Measurements from ENCODE around the gene PPME1. TPM values are rescaled to one million over a fixed set of nuclear protein-coding genes. Genes with fewer than 3 reads are reported as not detected.

PPME1 gene
- total RNA-seq, 3 donors from 2014 or later = 16.8 to 27.7 (median 25.2) TPM

DNA sequence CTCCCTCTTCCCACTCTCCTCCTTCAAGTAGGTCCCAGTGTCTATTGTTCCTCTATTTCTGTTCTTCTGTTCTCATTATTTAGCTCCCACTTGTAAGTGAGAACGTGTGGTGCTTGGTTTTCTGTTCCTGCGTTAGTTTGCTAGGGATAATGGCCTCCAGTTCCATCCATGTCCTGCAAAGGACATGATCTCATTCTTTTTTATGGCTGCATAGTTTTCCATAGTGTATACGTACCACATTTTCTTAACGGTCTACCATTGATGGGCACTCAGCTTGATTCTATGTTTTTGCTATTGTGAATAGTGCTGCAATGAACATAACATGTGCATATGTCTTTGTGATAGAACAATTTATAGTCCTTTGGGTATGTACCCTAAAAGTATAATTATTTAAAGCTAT lies 26.5 kb upstream of the PPME1 start:
- H3K27ac ChIP-seq = no peak overlapping the region
- H3K4me3 ChIP-seq = no peak overlapping the region
- TF ChIP-seq POLR2A (IDR thresholded peaks at IDR 0.05) = no peak
- TF ChIP-seq, protein P1, sequence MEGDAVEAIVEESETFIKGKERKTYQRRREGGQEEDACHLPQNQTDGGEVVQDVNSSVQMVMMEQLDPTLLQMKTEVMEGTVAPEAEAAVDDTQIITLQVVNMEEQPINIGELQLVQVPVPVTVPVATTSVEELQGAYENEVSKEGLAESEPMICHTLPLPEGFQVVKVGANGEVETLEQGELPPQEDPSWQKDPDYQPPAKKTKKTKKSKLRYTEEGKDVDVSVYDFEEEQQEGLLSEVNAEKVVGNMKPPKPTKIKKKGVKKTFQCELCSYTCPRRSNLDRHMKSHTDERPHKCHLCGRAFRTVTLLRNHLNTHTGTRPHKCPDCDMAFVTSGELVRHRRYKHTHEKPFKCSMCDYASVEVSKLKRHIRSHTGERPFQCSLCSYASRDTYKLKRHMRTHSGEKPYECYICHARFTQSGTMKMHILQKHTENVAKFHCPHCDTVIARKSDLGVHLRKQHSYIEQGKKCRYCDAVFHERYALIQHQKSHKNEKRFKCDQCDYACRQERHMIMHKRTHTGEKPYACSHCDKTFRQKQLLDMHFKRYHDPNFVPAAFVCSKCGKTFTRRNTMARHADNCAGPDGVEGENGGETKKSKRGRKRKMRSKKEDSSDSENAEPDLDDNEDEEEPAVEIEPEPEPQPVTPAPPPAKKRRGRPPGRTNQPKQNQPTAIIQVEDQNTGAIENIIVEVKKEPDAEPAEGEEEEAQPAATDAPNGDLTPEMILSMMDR (IDR thresholded peaks at IDR 0.05) = no peak
- TF ChIP-seq POLR2AphosphoS5 (IDR thresholded peaks at IDR 0.05) = no peak
- H3K4me1 ChIP-seq = peaks cover 0 to 7% of the 10 kb centered on the region in 2 donors
- no peaks in the 10 kb centered on the region for H3K27me3 ChIP-seq
- H3K36me3 ChIP-seq = no peaks in the 10 kb centered on the region
- intact Hi-C loops (cut with DNase I; ENCODE audit: low total_unique reads) = no loop called here
- no peaks in the 10 kb centered on the region for H3K9me3 ChIP-seq
- no peak for DNase-seq (ENCODE audit: low spot score in 2 of 2)

DNA sequence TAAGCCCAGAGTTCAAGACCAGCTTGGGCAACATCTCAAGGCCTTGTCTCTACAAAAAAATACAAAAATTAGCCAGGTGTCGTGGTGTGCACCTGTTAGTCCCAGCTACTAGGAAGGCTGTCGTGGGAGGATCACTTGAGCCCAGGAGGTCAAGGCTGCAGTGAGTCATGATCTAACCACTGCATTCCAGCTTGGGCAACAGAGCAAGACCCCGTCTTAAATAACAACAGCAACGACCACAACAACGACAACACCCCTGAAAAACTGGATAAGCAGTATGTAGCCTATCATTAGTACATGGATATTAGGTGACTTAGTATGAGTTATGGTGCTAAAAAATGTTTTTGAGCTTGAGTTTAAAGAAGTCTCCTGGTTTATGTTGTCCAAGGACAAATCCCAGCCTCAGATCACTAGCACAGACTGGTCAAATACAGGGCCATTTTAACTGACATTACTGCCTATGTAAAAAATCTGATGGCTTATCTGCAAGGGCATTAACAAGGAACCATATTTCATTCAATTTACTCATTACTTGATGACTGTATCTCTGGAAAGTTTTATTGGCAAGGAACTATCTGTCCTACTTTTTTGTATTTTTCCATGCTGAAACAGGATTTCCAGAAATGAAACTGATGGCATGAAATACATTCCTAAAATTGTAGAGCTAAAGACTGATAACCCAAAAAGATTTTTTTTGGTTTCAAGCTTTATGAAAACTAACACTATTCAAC lies 23.7 kb upstream of the PPME1 start:
- H3K36me3 ChIP-seq = no peaks in the 10 kb centered on the region
- H3K27ac ChIP-seq = no peak overlapping the region
- no peaks in the 10 kb centered on the region for H3K9me3 ChIP-seq
- intact Hi-C loops (cut with DNase I; ENCODE audit: low total_unique reads) = no loop called here
- TF ChIP-seq POLR2A (IDR thresholded peaks at IDR 0.05) = no peak
- no peak for TF ChIP-seq POLR2AphosphoS5 (IDR thresholded peaks at IDR 0.05)
- TF ChIP-seq, protein P1 (IDR thresholded peaks at IDR 0.05) = no peak
- H3K4me3 ChIP-seq = no peak overlapping the region
- H3K4me1 ChIP-seq = no peaks in the 10 kb centered on the region
- DNase-seq (ENCODE audit: low spot score in 2 of 2) = no peak
- no peaks in the 10 kb centered on the region for H3K27me3 ChIP-seq

DNA sequence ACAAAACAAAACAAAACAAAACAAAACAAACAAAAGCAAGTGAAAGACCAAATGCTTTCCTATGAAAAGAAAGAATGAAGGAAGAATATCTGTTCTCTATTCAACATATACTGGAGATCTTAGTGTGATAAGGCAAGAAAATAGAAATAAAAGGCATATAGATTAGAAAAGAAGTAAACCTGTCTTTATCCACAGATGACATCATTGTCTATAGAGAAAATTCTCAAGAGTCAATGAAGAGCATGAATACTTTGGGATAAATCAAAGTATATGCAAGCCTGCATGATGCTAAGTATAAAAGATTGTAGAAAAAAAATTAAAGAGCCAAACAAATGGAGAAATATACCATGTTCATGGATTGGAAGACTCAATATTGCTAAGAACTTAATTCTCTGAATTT lies 17.9 kb upstream of the PPME1 start:
- intact Hi-C loops (cut with DNase I; ENCODE audit: low total_unique reads) = loop anchor here (5.0 kb wide), 1 partner anchor 239 kb away; no protein-coding TSS in a partner anchor
- H3K9me3 ChIP-seq = no peaks in the 10 kb centered on the region
- no peak for TF ChIP-seq POLR2A (IDR thresholded peaks at IDR 0.05)
- no peaks in the 10 kb centered on the region for H3K4me1 ChIP-seq
- H3K36me3 ChIP-seq = no peaks in the 10 kb centered on the region
- H3K4me3 ChIP-seq = no peak overlapping the region
- DNase-seq (ENCODE audit: low spot score in 2 of 2) = no peak
- no peak overlapping the region for H3K27ac ChIP-seq
- H3K27me3 ChIP-seq = no peaks in the 10 kb centered on the region

DNA sequence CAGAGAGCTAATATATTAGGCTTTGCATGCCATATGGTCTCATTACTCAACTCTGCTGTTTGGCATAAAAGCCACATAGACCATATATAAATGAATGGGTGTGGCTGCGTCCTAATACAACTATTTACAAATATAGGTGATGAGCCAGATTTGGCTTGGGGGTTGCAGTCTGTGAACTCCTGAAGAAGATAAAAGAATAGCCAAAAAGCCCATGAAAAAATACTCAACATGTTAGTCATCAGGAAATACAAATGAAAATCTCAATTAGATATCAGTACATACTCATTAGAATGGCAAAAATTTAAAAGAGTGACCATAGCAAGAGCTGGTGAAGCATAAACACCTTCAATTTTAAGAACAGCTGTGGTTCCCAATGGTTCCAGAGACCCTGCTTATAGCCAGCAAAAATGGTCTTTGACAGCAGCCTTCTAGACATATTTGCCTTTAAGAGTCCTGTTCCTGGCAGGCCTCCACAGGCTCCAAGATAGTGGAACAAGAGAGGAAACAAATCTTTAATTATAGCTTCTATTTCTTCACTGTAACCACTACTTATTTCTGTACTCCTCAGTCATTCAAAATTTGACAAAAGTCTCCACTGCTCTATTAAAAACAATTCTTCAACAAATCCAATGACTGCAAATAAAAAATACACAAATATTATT lies 16.3 kb upstream of the PPME1 start:
- intact Hi-C loops (cut with DNase I; ENCODE audit: low total_unique reads) = loop anchor here (5.0 kb wide), 1 partner anchor 238 kb away; no protein-coding TSS in a partner anchor
- H3K36me3 ChIP-seq = no peaks in the 10 kb centered on the region
- DNase-seq (ENCODE audit: low spot score in 2 of 2) = no peak
- no peak for TF ChIP-seq POLR2AphosphoS5 (IDR thresholded peaks at IDR 0.05)
- TF ChIP-seq, protein P1 (IDR thresholded peaks at IDR 0.05) = no peak
- no peak for TF ChIP-seq POLR2A (IDR thresholded peaks at IDR 0.05)
- no peaks in the 10 kb centered on the region for H3K4me1 ChIP-seq
- no peaks in the 10 kb centered on the region for H3K9me3 ChIP-seq
- no peak overlapping the region for H3K27ac ChIP-seq
- no peaks in the 10 kb centered on the region for H3K27me3 ChIP-seq
- H3K4me3 ChIP-seq = no peak overlapping the region

DNA sequence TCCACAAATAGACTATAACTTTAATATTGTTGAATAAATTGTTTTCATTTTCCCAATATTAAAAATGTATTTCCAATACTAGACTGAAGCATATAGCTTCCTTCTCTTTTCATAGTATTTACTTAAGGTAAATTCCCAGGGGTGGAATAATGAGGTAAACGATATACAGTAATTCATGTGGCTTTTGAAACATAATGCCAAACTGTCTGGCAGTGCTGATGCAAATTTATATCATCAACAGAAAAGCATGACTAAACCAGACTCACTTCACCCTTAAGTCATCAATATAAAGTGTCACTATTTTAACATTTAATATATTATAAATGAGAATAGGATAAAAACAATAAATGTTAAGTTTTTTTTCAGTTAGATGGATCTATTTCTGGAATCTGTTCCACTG lies 13.9 kb upstream of the PPME1 start:
- H3K27me3 ChIP-seq = no peaks in the 10 kb centered on the region
- no peak for DNase-seq (ENCODE audit: low spot score in 2 of 2)
- H3K9me3 ChIP-seq = no peaks in the 10 kb centered on the region
- intact Hi-C loops (cut with DNase I; ENCODE audit: low total_unique reads) = no loop called here
- no peak overlapping the region for H3K4me3 ChIP-seq
- TF ChIP-seq POLR2AphosphoS5 (IDR thresholded peaks at IDR 0.05) = no peak
- no peak overlapping the region for H3K27ac ChIP-seq
- no peaks in the 10 kb centered on the region for H3K4me1 ChIP-seq
- no peaks in the 10 kb centered on the region for H3K36me3 ChIP-seq

DNA sequence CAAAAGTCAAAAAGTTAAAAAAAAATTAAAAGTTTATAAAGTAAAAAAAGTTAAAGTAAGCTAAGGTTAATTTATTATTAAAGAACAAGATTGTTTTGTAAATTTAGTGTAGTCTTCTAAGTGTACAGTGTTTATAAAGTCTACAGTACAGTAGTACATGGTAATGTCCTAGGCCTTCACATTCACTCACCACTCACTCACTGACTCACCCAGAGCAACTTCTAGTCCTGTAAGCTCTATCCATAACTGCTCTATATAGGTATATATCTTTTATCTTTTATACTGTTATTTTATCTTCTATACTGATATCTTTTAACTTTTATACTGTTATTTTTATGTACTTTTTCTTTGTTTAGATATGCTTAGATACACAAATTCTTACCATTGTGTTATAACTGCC lies 11.4 kb upstream of the PPME1 start:
- Histone ChIP-seq H3K4me3 (no peak overlapping the region), H3K4me1 (no peaks in the 10 kb centered on the region), H3K9me3 (no peaks in the 10 kb centered on the region), H3K36me3 (no peaks in the 10 kb centered on the region), H3K27me3 (no peaks in the 10 kb centered on the region), H3K27ac (no peak overlapping the region)
- intact Hi-C loops (cut with DNase I; ENCODE audit: low total_unique reads) = no loop called here
- TF ChIP-seq POLR2A (IDR thresholded peaks at IDR 0.05) = no peak
- TF ChIP-seq, protein P1 (IDR thresholded peaks at IDR 0.05) = no peak
- no peak for DNase-seq (ENCODE audit: low spot score in 2 of 2)
